Panc1 (cell line): ENCODE data around the gene SLC41A3. TPM values are rescaled to one million over a fixed set of nuclear protein-coding genes. Genes with fewer than 3 reads are reported as not detected.

Experiments
- ATAC-seq: fragments of 200-7000 bp; cut with Tn5 transposase; 2 replicates; pipeline ENCODE4 v1.9.1; 2020; ENCODE audit warnings: mild to moderate bottlenecking, moderate library complexity
- BruUV-seq: library from RNA; stranded (reverse); fragments of 400-500 nt; replicated peaks from 2 replicates; lab custom pipeline; 2021; lab: Mats Ljungman, UMichigan
- CTCF ChIA-PET: fragments of 300-600 bp; sonication (Branson Sonifier 250); formaldehyde crosslinking; loops from one replicate; lab custom pipeline; 2022; ENCODE audit warnings: antibody characterized with exemption; lab: Charles Lee
- POLR2A ChIA-PET: fragments of 300-600 bp; sonication (Branson Sonifier 250); formaldehyde crosslinking; loops from one replicate; lab custom pipeline; 2022; ENCODE audit warnings: antibody characterized with exemption; lab: Charles Lee
- DNase-seq: peaks from one replicate; pipeline ENCODE4 v3.0.0-alpha.2; 2010; ENCODE audit warnings: low read depth, low spot score
- H3K27ac ChIP-seq: 2 replicates; pipeline ENCODE4 v1.5.1; 2011; ENCODE audit warnings: mild to moderate bottlenecking, low read length, inconsistent platforms
- H3K27me3 ChIP-seq: fragments of 200-500 bp; sonication (Bioruptor generic); 2 replicates; pipeline ENCODE4 v1.6.0; 2014; ENCODE audit warnings: low read length, inconsistent platforms; ENCODE audit not compliant: control insufficient read depth, insufficient read depth
- H3K36me3 ChIP-seq: fragments of 200-500 bp; sonication (Bioruptor generic); 2 replicates; pipeline ENCODE4 v1.5.1; 2014; ENCODE audit warnings: inconsistent platforms, mild to moderate bottlenecking, low read length, moderate library complexity; ENCODE audit not compliant: control insufficient read depth, insufficient read depth
- H3K4me1 ChIP-seq: 2 replicates; pipeline ENCODE4 v1.5.1; 2011; ENCODE audit warnings: inconsistent platforms, mild to moderate bottlenecking, low read length, moderate library complexity; ENCODE audit not compliant: control insufficient read depth, insufficient read depth
- H3K4me3 ChIP-seq, 2 experiments: 2 replicates each; pipeline ENCODE4 v1.5.1; 2011 to 2012; ENCODE audit warnings: low read depth in 2 of 2, low read length in 2 of 2, mild to moderate bottlenecking in 2 of 2, inconsistent platforms in 1 of 2, moderate library complexity in 1 of 2
- H3K9me3 ChIP-seq: fragments of 200-500 bp; sonication (Bioruptor generic); 2 replicates; pipeline ENCODE4 v1.5.1; 2014; ENCODE audit warnings: low read depth, mild to moderate bottlenecking, inconsistent platforms, low read length, moderate library complexity; ENCODE audit not compliant: control insufficient read depth, insufficient read depth
- POLR2AphosphoS5 ChIP-seq: IDR thresholded peaks from 2 replicates; pipeline ENCODE4 v1.6.1; 2012; ENCODE audit warnings: mild to moderate bottlenecking, low read depth, low read length, moderate library complexity
- SIN3A ChIP-seq: IDR thresholded peaks from 2 replicates; pipeline ENCODE4 v1.6.1; 2012; ENCODE audit warnings: low read depth, mild to moderate bottlenecking, low read length, moderate library complexity, borderline replicate concordance; ENCODE audit not compliant: insufficient read depth
- TCF7L2 ChIP-seq: IDR thresholded peaks from 2 replicates; pipeline ENCODE4 v1.6.1; 2011; ENCODE audit warnings: mild to moderate bottlenecking, low read depth, low read length, inconsistent platforms
- in situ Hi-C: cut with HindIII; loops from 2 replicates; pipeline ENCODE4 v1.10.0; 2016; ENCODE audit warnings: low sequenced_read_pairs, low pct_unique_long_range_greater_than_20kb
- intact Hi-C: fragments of 100-400 bp; cut with micrococcal nuclease; formaldehyde crosslinking; loops from one replicate; pipeline ENCODE4 v1.10.0; 2022; ENCODE audit not compliant: unreplicated experiment
- total RNA-seq: library from RNA; stranded (reverse); gene quantifications from one replicate; pipeline ENCODE4 v1.2.1, GENCODE V29; 2021; ENCODE audit not compliant: unreplicated experiment
- TF ChIP-seq, protein P1 (sequence below): fragments of 450-650 bp; IDR thresholded peaks from 2 replicates; pipeline ENCODE4 v1.5.1; 2017; ENCODE audit warnings: mild to moderate bottlenecking
- TF ChIP-seq, protein P2 (sequence below), 2 experiments: IDR thresholded peaks; 2 replicates each; pipeline ENCODE4 v1.6.1; 2011 to 2012; ENCODE audit warnings: low read depth in 2 of 2, control low read depth in 1 of 2, low read length in 1 of 2, mild to moderate bottlenecking in 1 of 2, moderate library complexity in 1 of 2; ENCODE audit not compliant: insufficient read depth in 1 of 2

Gene SLC41A3
- total RNA-seq, 1 experiment from 2014 or later: 39.0 TPM

- TF ChIP-seq, protein P1, sequence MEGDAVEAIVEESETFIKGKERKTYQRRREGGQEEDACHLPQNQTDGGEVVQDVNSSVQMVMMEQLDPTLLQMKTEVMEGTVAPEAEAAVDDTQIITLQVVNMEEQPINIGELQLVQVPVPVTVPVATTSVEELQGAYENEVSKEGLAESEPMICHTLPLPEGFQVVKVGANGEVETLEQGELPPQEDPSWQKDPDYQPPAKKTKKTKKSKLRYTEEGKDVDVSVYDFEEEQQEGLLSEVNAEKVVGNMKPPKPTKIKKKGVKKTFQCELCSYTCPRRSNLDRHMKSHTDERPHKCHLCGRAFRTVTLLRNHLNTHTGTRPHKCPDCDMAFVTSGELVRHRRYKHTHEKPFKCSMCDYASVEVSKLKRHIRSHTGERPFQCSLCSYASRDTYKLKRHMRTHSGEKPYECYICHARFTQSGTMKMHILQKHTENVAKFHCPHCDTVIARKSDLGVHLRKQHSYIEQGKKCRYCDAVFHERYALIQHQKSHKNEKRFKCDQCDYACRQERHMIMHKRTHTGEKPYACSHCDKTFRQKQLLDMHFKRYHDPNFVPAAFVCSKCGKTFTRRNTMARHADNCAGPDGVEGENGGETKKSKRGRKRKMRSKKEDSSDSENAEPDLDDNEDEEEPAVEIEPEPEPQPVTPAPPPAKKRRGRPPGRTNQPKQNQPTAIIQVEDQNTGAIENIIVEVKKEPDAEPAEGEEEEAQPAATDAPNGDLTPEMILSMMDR: no peak
- TF ChIP-seq TCF7L2 (no peak), POLR2AphosphoS5 (no peak)
- TF ChIP-seq, protein P2, sequence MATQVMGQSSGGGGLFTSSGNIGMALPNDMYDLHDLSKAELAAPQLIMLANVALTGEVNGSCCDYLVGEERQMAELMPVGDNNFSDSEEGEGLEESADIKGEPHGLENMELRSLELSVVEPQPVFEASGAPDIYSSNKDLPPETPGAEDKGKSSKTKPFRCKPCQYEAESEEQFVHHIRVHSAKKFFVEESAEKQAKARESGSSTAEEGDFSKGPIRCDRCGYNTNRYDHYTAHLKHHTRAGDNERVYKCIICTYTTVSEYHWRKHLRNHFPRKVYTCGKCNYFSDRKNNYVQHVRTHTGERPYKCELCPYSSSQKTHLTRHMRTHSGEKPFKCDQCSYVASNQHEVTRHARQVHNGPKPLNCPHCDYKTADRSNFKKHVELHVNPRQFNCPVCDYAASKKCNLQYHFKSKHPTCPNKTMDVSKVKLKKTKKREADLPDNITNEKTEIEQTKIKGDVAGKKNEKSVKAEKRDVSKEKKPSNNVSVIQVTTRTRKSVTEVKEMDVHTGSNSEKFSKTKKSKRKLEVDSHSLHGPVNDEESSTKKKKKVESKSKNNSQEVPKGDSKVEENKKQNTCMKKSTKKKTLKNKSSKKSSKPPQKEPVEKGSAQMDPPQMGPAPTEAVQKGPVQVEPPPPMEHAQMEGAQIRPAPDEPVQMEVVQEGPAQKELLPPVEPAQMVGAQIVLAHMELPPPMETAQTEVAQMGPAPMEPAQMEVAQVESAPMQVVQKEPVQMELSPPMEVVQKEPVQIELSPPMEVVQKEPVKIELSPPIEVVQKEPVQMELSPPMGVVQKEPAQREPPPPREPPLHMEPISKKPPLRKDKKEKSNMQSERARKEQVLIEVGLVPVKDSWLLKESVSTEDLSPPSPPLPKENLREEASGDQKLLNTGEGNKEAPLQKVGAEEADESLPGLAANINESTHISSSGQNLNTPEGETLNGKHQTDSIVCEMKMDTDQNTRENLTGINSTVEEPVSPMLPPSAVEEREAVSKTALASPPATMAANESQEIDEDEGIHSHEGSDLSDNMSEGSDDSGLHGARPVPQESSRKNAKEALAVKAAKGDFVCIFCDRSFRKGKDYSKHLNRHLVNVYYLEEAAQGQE (IDR thresholded peaks at IDR 0.05; ENCODE audit: insufficient read depth in 1 of 2, low read depth in 2 of 2, low read length in 1 of 2): no peak
- DNase-seq: no peak
- no peak for ATAC-seq
- Histone ChIP-seq H3K4me3 (no peak overlapping the region), H3K27me3 (no peaks in the 10 kb centered on the region), H3K27ac (no peak overlapping the region), H3K4me1 (no peaks in the 10 kb centered on the region), H3K9me3 (no peaks in the 10 kb centered on the region), H3K36me3 (no peaks in the 10 kb centered on the region)
- in situ Hi-C loops: no loop called here
- CTCF ChIA-PET: no interaction called here
- POLR2A ChIA-PET: no interaction called here
- intact Hi-C loops: no loop called here
- no TSS peak for BruUV-seq
These were observed 27.8 kb downstream of the SLC41A3 start for GRCh38 chr3:126056088-126056487.

- TF ChIP-seq, protein P1: no peak
- no peak for TF ChIP-seq SIN3A
- no peak for TF ChIP-seq TCF7L2
- TF ChIP-seq, protein P2 (IDR thresholded peaks at IDR 0.05; ENCODE audit: insufficient read depth in 1 of 2, low read depth in 2 of 2, low read length in 1 of 2): no peak
- no peak for TF ChIP-seq POLR2AphosphoS5
- no peak for ATAC-seq
These were observed 29.1 kb downstream of the SLC41A3 start for GRCh38 chr3:126054870-126055269.

More at GRCh38 chr3:126054870-126055269, 29.1 kb downstream of the SLC41A3 start:
- H3K27me3 ChIP-seq: no peaks in the 10 kb centered on the region
- no TSS peak for BruUV-seq
- no peak for DNase-seq
- POLR2A ChIA-PET: no interaction called here
- no peaks in the 10 kb centered on the region for H3K36me3 ChIP-seq
- no peak overlapping the region for H3K4me3 ChIP-seq
- intact Hi-C loops (no loop called here), in situ Hi-C loops (no loop called here)
- no peak overlapping the region for H3K27ac ChIP-seq
- H3K9me3 ChIP-seq: no peaks in the 10 kb centered on the region
- no peaks in the 10 kb centered on the region for H3K4me1 ChIP-seq
- CTCF ChIA-PET: no interaction called here
